K562 (cell line): ENCODE data around the gene ARHGAP31. TPM values are rescaled to one million over a fixed set of nuclear protein-coding genes. Genes with fewer than 3 reads are reported as not detected.

Source experiments
- CHD1 ChIP-seq: fragments of 200-600 bp; sonication (generic); IDR thresholded peaks from one replicate; pipeline ENCODE4 v1.6.1; 2012; ENCODE audit warnings: mild to moderate bottlenecking, moderate library complexity, low read length, inconsistent platforms
- DIDO1 ChIP-seq: fragments of 450-650 bp; IDR thresholded peaks from 2 replicates; pipeline ENCODE4 v1.6.1; 2016; ENCODE audit warnings: low read depth, missing biosample characterization, missing genetic modification characterization
- EP300 ChIP-seq: IDR thresholded peaks from 2 replicates; pipeline ENCODE4 v1.6.1; 2012; ENCODE audit warnings: low read length, improper control_type of control experiment
- ERF ChIP-seq: fragments of 450-650 bp; formaldehyde crosslinking; IDR thresholded peaks from 2 replicates; pipeline ENCODE4 v1.4.0; 2020; ENCODE audit warnings: mild to moderate bottlenecking, mixed read lengths
- HOMEZ ChIP-seq: fragments of 250-450 bp; sonication (Bioruptor Pico); IDR thresholded peaks from 2 replicates; pipeline ENCODE4 v1.4.0; 2020; ENCODE audit warnings: mild to moderate bottlenecking, moderate library complexity
- MYNN ChIP-seq, 2 experiments: sonication (generic); formaldehyde crosslinking in 1 of 2; IDR thresholded peaks; 2 replicates each; pipeline versions ENCODE4 v1.5.0 to v1.6.1; 2016 to 2020; ENCODE audit warnings: antibody characterized with exemption in 1 of 2, missing genetic modification reagents in 1 of 2
- PHF20 ChIP-seq: fragments of 450-650 bp; IDR thresholded peaks from 2 replicates; pipeline ENCODE4 v1.6.1; 2018; ENCODE audit not compliant: partially characterized antibody
- PML ChIP-seq: IDR thresholded peaks from 2 replicates; pipeline ENCODE4 v1.6.1; 2012; ENCODE audit warnings: low read length, inconsistent platforms
- RCOR1 ChIP-seq, 2 experiments: IDR thresholded peaks; 2 replicates each; pipeline ENCODE4 v1.6.1; 2012; ENCODE audit warnings: low read depth in 2 of 2, low read length in 2 of 2, borderline replicate concordance in 1 of 2, improper control_type of control experiment in 1 of 2
- REST ChIP-seq, 2 experiments: fragments of 450-650 bp; formaldehyde crosslinking in 1 of 2; IDR thresholded peaks; 2 replicates each; pipeline versions ENCODE4 v1.4.0 to v1.6.1; 2014 to 2020; ENCODE audit warnings: mild to moderate bottlenecking in 2 of 2, borderline replicate concordance in 1 of 2, low read depth in 1 of 2
- SOX6 ChIP-seq: fragments of 450-650 bp; IDR thresholded peaks from 2 replicates; pipeline ENCODE4 v1.6.1; 2014; ENCODE audit warnings: mild to moderate bottlenecking
- ZBTB12 ChIP-seq: fragments of 250-450 bp; sonication (Bioruptor Pico); IDR thresholded peaks from 2 replicates; pipeline ENCODE4 v1.4.0; 2020
- ZNF644 ChIP-seq: fragments of 200-800 bp; sonication (Bioruptor generic); IDR thresholded peaks from 2 replicates; pipeline ENCODE4 v1.6.1; 2016; ENCODE audit warnings: low read depth, missing genetic modification characterization, missing compliant biosample characterization
- polyA plus RNA-seq, 8 experiments: library from polyadenylated mRNA; depleted of rRNA in 4 of 8; stranded (reverse) in 5 of 8; unstranded in 3 of 8; fragments of >200 nt; fragmentation: Nextera tagmentation in 2 of 8; fragmentation: Illumina TruSeq in 1 of 8; extraction: Ambion mirVana in 2 of 8; extraction: Trizol in 1 of 8; gene quantifications; 2 replicates each; pipeline versions ENCODE4 v1.2.1 to v1.2.3, GENCODE V29; 2011 to 2014; ENCODE audit warnings: inconsistent platforms in 1 of 8, missing spikeins in 1 of 8
- total RNA-seq, 7 experiments: library from RNA; depleted of rRNA in 6 of 7; stranded (reverse); fragments of >200 nt in 6 of 7; fragmentation: Illumina TruSeq in 2 of 7; extraction: Trizol in 2 of 7; gene quantifications; 2 replicates each; pipeline versions ENCODE4 v1.2.1 to v1.2.3, GENCODE V29; 2011 to 2021; ENCODE audit warnings: low replicate concordance in 1 of 7

ARHGAP31 gene
- total and polyA plus RNA-seq, 9 of the 15 experiments (the other 6 are each of a cell fraction or from before 2014, with no cell fraction given) = under 0.01 to 0.13 (median 0.06) TPM; not detected in 5

- peak; percentile 63 for TF ChIP-seq REST (IDR thresholded peaks at IDR 0.05; ENCODE audit: borderline replicate concordance)
- 0 out of 2 replicates have a peak, but pooled peaks have one; percentile 66 for TF ChIP-seq REST (CRISPR knock-in tag; IDR thresholded peaks at IDR 0.05; ENCODE audit: low read depth)
- TF ChIP-seq PHF20 = peak; percentile 93
- TF ChIP-seq ERF (CRISPR knock-in tag) = no peak
- TF ChIP-seq DIDO1 (tag) = peak; percentile 86
- peak; percentile 83 for TF ChIP-seq PML
- TF ChIP-seq RCOR1 (IDR thresholded peaks at IDR 0.05; ENCODE audit: borderline replicate concordance in 1 of 2, low read depth in 2 of 2, low read length in 2 of 2) = peak in 1 of 2 experiments; percentile 36; a peak in 2 of 4 replicates
- TF ChIP-seq SOX6 = peak; percentile 57; the same call in 1 of the 2 replicates
- no peak for TF ChIP-seq MYNN (IDR thresholded peaks at IDR 0.05)
- TF ChIP-seq MYNN (CRISPR knock-in tag; IDR thresholded peaks at IDR 0.05) = no peak
- peak; percentile 56 for TF ChIP-seq EP300
- TF ChIP-seq ZNF644 (tag) = 0 out of 2 replicates have a peak, but pooled peaks have one; percentile 54
- peak; percentile 69 for TF ChIP-seq CHD1
- no peak for TF ChIP-seq HOMEZ
- peak; percentile 96 for TF ChIP-seq ZBTB12 (CRISPR knock-in tag)
These were observed 169.3 kb downstream of the ARHGAP31 start, which contains the start of gene TMEM39A (continued) for GRCh38 chr3:119463171-119464169.
